IMR-90 (cell line): ENCODE measurements around the gene CPB1. TPM values are rescaled to one million over a fixed set of nuclear protein-coding genes. Genes with fewer than 3 reads are reported as not detected.
A peak's percentile ranks its signal among the peaks of the same experiment; 100 is the strongest.

Source experiments
- ATAC-seq: fragments of 200-7000 bp; cut with Tn5 transposase; 2 replicates; pipeline ENCODE4 v1.9.1; 2020; ENCODE audit warnings: low read depth, mild to moderate bottlenecking, moderate library complexity
- BruUV-seq: library from RNA; stranded (reverse); fragments of 400-500 nt; replicated peaks from 2 replicates; lab custom pipeline; 2021; lab: Mats Ljungman, UMichigan
- CTCF ChIA-PET: fragments of 300-600 bp; formaldehyde crosslinking; extraction: SDS; loops from one replicate; lab custom pipeline; 2021; ENCODE audit warnings: antibody characterized with exemption; lab: Yijun Ruan, JAX
- POLR2A ChIA-PET: fragments of 300-600 bp; sonication (Branson Sonifier 250); formaldehyde crosslinking; loops from one replicate; lab custom pipeline; 2022; ENCODE audit warnings: antibody characterized with exemption; ENCODE audit not compliant: unreplicated experiment; lab: Charles Lee
- DNase-seq: peaks from one replicate; pipeline ENCODE4 v3.0.0; 2013
- H2AFZ ChIP-seq: replicated peaks from 2 replicates; pipeline ENCODE3; 2013; ENCODE audit warnings: low read length, mild to moderate bottlenecking; ENCODE audit not compliant: poor library complexity
- H2AK5ac ChIP-seq: 2 replicates; pipeline ENCODE4 v1.6.1; 2013; ENCODE audit warnings: low read depth, low read length, inconsistent platforms
- H2AK9ac ChIP-seq: replicated peaks from 2 replicates; pipeline ENCODE3; 2013; ENCODE audit warnings: mild to moderate bottlenecking, low read depth, low read length, moderate library complexity; ENCODE audit not compliant: poor library complexity
- H2BK120ac ChIP-seq: 2 replicates; pipeline ENCODE4 v1.6.1; 2013; ENCODE audit warnings: low read depth, low read length, inconsistent platforms
- H2BK15ac ChIP-seq: 3 replicates; pipeline ENCODE4 v1.6.1; 2013; ENCODE audit warnings: low read depth, low read length, inconsistent platforms
- H2BK20ac ChIP-seq: 2 replicates; pipeline ENCODE4 v1.6.1; 2013; ENCODE audit warnings: low read depth, mild to moderate bottlenecking, inconsistent platforms, low read length, moderate library complexity
- H2BK5ac ChIP-seq: 2 replicates; pipeline ENCODE4 v1.6.1; 2013; ENCODE audit warnings: mild to moderate bottlenecking, low read depth, low read length, inconsistent platforms; ENCODE audit not compliant: poor library complexity, severe bottlenecking
- H3K14ac ChIP-seq: replicated peaks from 2 replicates; pipeline ENCODE4 v1.6.1; 2013; ENCODE audit warnings: low read depth, low read length, inconsistent platforms
- H3K18ac ChIP-seq: 2 replicates; pipeline ENCODE4 v1.6.1; 2013; ENCODE audit warnings: low read depth, low read length, control low read depth
- H3K23ac ChIP-seq: 2 replicates; pipeline ENCODE4 v1.6.1; 2013; ENCODE audit warnings: low read depth, low read length, inconsistent platforms
- H3K27ac ChIP-seq: 2 replicates; pipeline ENCODE4 v1.5.1; 2013; ENCODE audit warnings: mild to moderate bottlenecking, control low read depth, low read length; ENCODE audit not compliant: insufficient read depth
- H3K27me3 ChIP-seq: 2 replicates; pipeline ENCODE4 v1.6.1; 2013; ENCODE audit warnings: low read length; ENCODE audit not compliant: control insufficient read depth, insufficient read depth
- H3K36me3 ChIP-seq: 2 replicates; pipeline ENCODE4 v1.6.1; 2013; ENCODE audit warnings: low read length, mixed read lengths; ENCODE audit not compliant: control insufficient read depth, insufficient read depth
- H3K4ac ChIP-seq: 2 replicates; pipeline ENCODE4 v1.6.1; 2013; ENCODE audit warnings: low read depth, low read length, inconsistent platforms
- H3K4me1 ChIP-seq: 2 replicates; pipeline ENCODE4 v1.6.1; 2013; ENCODE audit warnings: low read length, mixed read lengths; ENCODE audit not compliant: control insufficient read depth, insufficient read depth
- H3K4me2 ChIP-seq: 2 replicates; pipeline ENCODE4 v1.6.1; 2013; ENCODE audit warnings: low read depth, mild to moderate bottlenecking, control low read depth, low read length, moderate library complexity
- H3K4me3 ChIP-seq: 2 replicates; pipeline ENCODE4 v1.5.1; 2013; ENCODE audit warnings: low read depth, mild to moderate bottlenecking, control low read depth, low read length, moderate library complexity; ENCODE audit not compliant: insufficient read depth
- H3K56ac ChIP-seq: 2 replicates; pipeline ENCODE4 v1.6.1; 2013; ENCODE audit warnings: low read length, inconsistent platforms; ENCODE audit not compliant: insufficient read depth; ENCODE audit errors: extremely low read depth
- H3K79me1 ChIP-seq, 2 experiments: 2 replicates each; pipeline ENCODE4 v1.6.1; 2013; ENCODE audit warnings: low read length in 2 of 2, inconsistent platforms in 1 of 2, low read depth in 1 of 2
- H3K9ac ChIP-seq: 2 replicates; pipeline ENCODE4 v1.6.1; 2013; ENCODE audit warnings: low read depth, low read length, control low read depth
- H3K9me1 ChIP-seq: 2 replicates; pipeline ENCODE4 v1.6.1; 2013; ENCODE audit warnings: low read length, inconsistent platforms; ENCODE audit not compliant: insufficient read depth
- H3K9me3 ChIP-seq: 2 replicates; pipeline ENCODE4 v1.6.1; 2013; ENCODE audit warnings: low read length; ENCODE audit not compliant: control insufficient read depth, insufficient read depth
- H4K20me1 ChIP-seq: 2 replicates; pipeline ENCODE4 v1.6.1; 2013; ENCODE audit warnings: low read length, inconsistent platforms; ENCODE audit not compliant: insufficient read depth
- H4K5ac ChIP-seq: 2 replicates; pipeline ENCODE4 v1.6.1; 2013; ENCODE audit warnings: mild to moderate bottlenecking, low read depth, low read length, control low read depth
- H4K8ac ChIP-seq, 2 experiments: 2 replicates each; pipeline ENCODE4 v1.6.1; 2013; ENCODE audit warnings: low read depth in 2 of 2, low read length in 2 of 2, control low read depth in 1 of 2, inconsistent platforms in 1 of 2
- H4K91ac ChIP-seq: 2 replicates; pipeline ENCODE4 v1.6.1; 2013; ENCODE audit warnings: low read depth, low read length, inconsistent platforms; ENCODE audit not compliant: insufficient read depth
- CEBPB ChIP-seq: IDR thresholded peaks from 2 replicates; pipeline ENCODE4 v1.6.1; 2012; ENCODE audit warnings: low read depth, low read length, improper control_type of control experiment
- dilution Hi-C: fragments of 300-500 bp; cut with HindIII; formaldehyde crosslinking; loops from one replicate; pipeline ENCODE4 v1.14.3; 2018; ENCODE audit warnings: low sequenced_read_pairs; ENCODE audit not compliant: unreplicated experiment
- in situ Hi-C: fragments of 300-500 bp; cut with MboI; formaldehyde crosslinking; loops from 3 replicates; pipeline ENCODE4 v1.14.3; 2019; ENCODE audit warnings: low sequenced_read_pairs, inconsistent platforms, mixed read lengths
- intact Hi-C: fragments of 100-400 bp; cut with micrococcal nuclease; formaldehyde crosslinking; loops from 2 replicates; pipeline ENCODE4 v1.10.0; 2022
- polyA plus RNA-seq, 3 experiments: library from polyadenylated mRNA; depleted of rRNA; stranded (reverse); fragments of >200 nt; gene quantifications; 2 replicates each; pipeline ENCODE4 v1.2.3, GENCODE V29; 2012; ENCODE audit warnings: low replicate concordance in 1 of 3
- total RNA-seq: library from RNA; depleted of rRNA; stranded (reverse); fragments of >200 nt; gene quantifications from 2 replicates; pipeline ENCODE4 v1.2.3, GENCODE V29; 2012

Gene CPB1
- total and polyA plus RNA-seq, 2 of the 4 experiments (the other 2 are of a cell fraction), result not detected

DNA sequence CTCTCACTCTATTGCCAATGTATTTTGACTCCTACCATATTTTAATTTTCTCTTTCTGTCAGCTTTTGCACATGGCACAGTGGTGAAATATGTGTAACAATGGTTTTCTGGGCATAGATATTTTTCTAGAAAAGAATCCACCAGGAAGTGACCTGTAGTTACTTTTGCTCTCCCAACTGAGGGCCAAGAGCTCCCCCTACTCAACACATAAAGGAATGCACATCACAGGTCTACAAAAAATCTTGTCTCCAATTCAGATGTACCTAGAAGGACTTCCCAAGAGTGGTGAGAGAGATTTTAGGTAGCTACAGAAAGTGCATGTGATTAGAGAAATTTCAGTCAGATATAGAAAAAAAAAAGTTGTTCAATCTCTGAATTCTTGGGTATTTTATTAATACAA lies 53.1 kb downstream of the CPB1 start:
- Histone ChIP-seq H3K4ac (0 out of 2 replicates have a peak overlapping the region, but pooled peaks have one; percentile 23), H3K27me3 (no peaks in the 10 kb centered on the region), H3K23ac (no peak overlapping the region; the same call in 1 of the 2 replicates), H2AK5ac (no peak overlapping the region), H2BK15ac (no peak overlapping the region), H4K5ac (no peak overlapping the region), H2AFZ (no peak overlapping the region), H3K56ac (no peak overlapping the region), H3K36me3 (no peaks in the 10 kb centered on the region), H2BK5ac (no peak overlapping the region), H3K9me3 (no peaks in the 10 kb centered on the region), H3K4me2 (no peak overlapping the region), H3K9me1 (no peaks in the 10 kb centered on the region), H3K4me1 (peaks cover 1% of the 10 kb centered on the region; the same call in 1 of the 2 replicates), H3K14ac (no peak overlapping the region), H2BK120ac (peak overlapping the region; percentile 65; the same call in 1 of the 2 replicates), H4K8ac (no peak overlapping the region), H4K20me1 (no peaks in the 10 kb centered on the region), H3K79me1 (no peaks in the 10 kb centered on the region), H3K27ac (no peak overlapping the region), H2BK20ac (no peak overlapping the region), H3K9ac (no peak overlapping the region), H3K4me3 (no peak overlapping the region), H2AK9ac (no peak overlapping the region), H4K91ac (peak overlapping the region; percentile 56; the same call in 1 of the 2 replicates), H3K18ac (no peak overlapping the region)
- ChIA-PET POLR2A (no interaction called here), CTCF (interaction anchor here (0.6 to 1.1 kb wide), 2 partner anchors 17 to 82 kb away, joined by 3 read pairs; no protein-coding TSS in a partner anchor)
- DNase-seq (no peak), ATAC-seq (no peak)
- no TSS peak for BruUV-seq
- in situ Hi-C loops, result no loop called here
- no peak for TF ChIP-seq CEBPB
- dilution Hi-C loops, result no loop called here
- intact Hi-C loops, result no loop called here
